BLaER1 (cell line): ENCODE data around the gene NPAS2.
A peak's percentile ranks its signal among the peaks of the same experiment; 100 is the strongest.

Source experiments
- H3K27ac ChIP-seq: shearing (Covaris generic); formaldehyde crosslinking; 2 replicates; pipeline ENCODE4 v1.8.1; 2022
- H3K27me3 ChIP-seq: shearing (Covaris generic); formaldehyde crosslinking; 2 replicates; pipeline ENCODE4 v1.8.1; 2022
- H3K36me3 ChIP-seq: shearing (Covaris generic); formaldehyde crosslinking; 2 replicates; pipeline ENCODE4 v1.8.1; 2022
- H3K4me1 ChIP-seq: shearing (Covaris generic); formaldehyde crosslinking; 2 replicates; pipeline ENCODE4 v1.8.1; 2022
- H3K4me2 ChIP-seq: shearing (Covaris generic); formaldehyde crosslinking; 2 replicates; pipeline ENCODE4 v1.8.1; 2022
- H3K4me3 ChIP-seq: shearing (Covaris generic); formaldehyde crosslinking; 2 replicates; pipeline ENCODE4 v1.8.1; 2022
- H3K9ac ChIP-seq: shearing (Covaris generic); formaldehyde crosslinking; 2 replicates; pipeline ENCODE4 v1.8.1; 2022
- H3K9me3 ChIP-seq: shearing (Covaris generic); formaldehyde crosslinking; 2 replicates; pipeline ENCODE4 v1.8.1; 2022
- H4K20me1 ChIP-seq: shearing (Covaris generic); formaldehyde crosslinking; 2 replicates; pipeline ENCODE4 v1.8.1; 2022
- Cebpa-rat ChIP-seq: shearing (Covaris generic); IDR thresholded peaks from 2 replicates; pipeline ENCODE4 v1.8.1; 2022

NPAS2 gene

DNA sequence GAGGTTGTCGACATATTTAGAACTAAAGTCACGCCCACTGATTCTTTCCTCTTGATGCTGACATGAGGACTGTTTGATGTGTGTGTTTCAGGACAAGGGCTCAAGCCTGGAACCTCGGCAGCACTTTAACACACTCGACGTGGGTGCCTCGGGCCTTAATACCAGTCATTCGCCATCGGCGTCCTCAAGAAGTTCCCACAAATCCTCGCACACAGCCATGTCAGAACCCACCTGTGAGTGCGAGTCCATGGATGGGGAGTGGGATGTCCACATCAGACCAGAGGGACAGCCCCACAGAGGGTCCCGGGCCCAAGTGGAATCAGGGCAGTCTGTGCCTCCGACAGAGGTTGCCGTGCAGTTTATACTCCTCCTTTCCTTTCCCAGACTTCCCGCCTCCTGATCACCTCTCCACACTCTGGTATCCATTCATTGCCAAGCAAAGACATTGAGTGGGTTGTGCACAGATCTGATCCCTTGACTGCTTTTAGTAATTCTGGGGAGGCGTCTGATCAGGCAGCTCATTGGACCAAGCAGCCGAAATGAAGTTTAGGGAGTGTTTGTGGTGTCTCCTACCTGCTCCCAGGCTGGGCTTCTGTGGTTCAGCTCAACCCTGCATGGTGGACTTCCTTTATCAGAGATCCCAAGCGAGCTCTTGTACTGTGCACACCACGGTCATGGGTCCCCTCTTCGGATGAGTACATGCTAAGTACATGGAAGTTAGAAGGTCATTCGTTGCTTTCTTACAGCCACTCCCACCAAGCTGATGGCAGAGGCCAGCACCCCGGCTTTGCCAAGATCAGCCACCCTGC is 155.0 kb downstream of the NPAS2 start:
- H3K27me3 ChIP-seq: no peaks in the 10 kb centered on the region
- peak overlapping the region; percentile 93 for H3K4me2 ChIP-seq
- no peak overlapping the region for H3K9ac ChIP-seq
- H3K4me3 ChIP-seq: no peak overlapping the region
- no peaks in the 10 kb centered on the region for H3K9me3 ChIP-seq
- no peak for TF ChIP-seq Cebpa-rat
- no peaks in the 10 kb centered on the region for H3K36me3 ChIP-seq
- H3K27ac ChIP-seq: no peak overlapping the region
- H4K20me1 ChIP-seq: no peaks in the 10 kb centered on the region
- peaks cover 57% of the 10 kb centered on the region for H3K4me1 ChIP-seq

DNA sequence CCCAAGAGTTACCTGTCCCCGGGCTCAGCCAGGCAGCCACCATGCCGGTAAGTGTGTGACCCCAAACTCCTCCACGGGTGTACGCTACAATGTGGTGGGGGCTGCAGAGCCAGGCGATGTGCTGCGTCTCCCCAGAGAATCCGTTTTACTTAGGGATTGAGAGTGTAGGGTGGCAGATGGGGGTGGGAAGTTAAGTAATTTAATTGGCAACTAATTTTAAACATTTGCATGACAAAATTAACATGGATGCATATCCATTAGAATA is 155.5 kb downstream of the NPAS2 start:
- Histone ChIP-seq H3K27ac (no peak overlapping the region), H3K4me3 (no peak overlapping the region), H4K20me1 (no peaks in the 10 kb centered on the region), H3K4me2 (peak overlapping the region; percentile 93; the same call in 1 of the 2 replicates), H3K27me3 (no peaks in the 10 kb centered on the region), H3K4me1 (peaks cover 58% of the 10 kb centered on the region), H3K9me3 (no peaks in the 10 kb centered on the region), H3K36me3 (no peaks in the 10 kb centered on the region), H3K9ac (no peak overlapping the region)
- no peak for TF ChIP-seq Cebpa-rat

DNA sequence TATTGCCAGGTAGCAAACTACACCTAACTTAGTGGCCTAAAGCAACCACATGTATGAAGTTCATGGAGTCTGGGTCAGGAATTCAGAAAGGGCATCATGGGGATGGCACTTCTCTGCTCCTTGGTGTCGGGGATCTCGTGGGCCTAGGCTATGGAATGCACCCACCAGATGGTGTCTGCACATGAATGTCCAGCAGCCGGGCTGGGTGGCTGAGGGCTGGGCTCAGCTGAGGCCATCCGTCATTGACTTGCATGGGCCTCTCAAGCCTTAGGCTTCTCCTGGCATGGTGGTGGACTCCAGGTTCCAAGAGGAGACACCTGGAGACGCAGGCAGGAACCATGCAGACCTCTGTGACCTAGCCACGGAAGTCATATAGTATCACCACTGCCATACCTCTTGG is 156.1 kb downstream of the NPAS2 start:
- Histone ChIP-seq H3K9ac (peak overlapping the region; percentile 61; the same call in 1 of the 2 replicates), H3K4me1 (peaks cover 64% of the 10 kb centered on the region), H3K36me3 (no peaks in the 10 kb centered on the region), H3K9me3 (no peaks in the 10 kb centered on the region), H3K4me2 (peak overlapping the region; percentile 93), H4K20me1 (no peaks in the 10 kb centered on the region), H3K27me3 (no peaks in the 10 kb centered on the region), H3K27ac (peak overlapping the region; percentile 82), H3K4me3 (no peak overlapping the region)
- TF ChIP-seq Cebpa-rat: no peak

- H3K9me3 ChIP-seq: no peaks in the 10 kb centered on the region
- H3K27me3 ChIP-seq: no peaks in the 10 kb centered on the region
- no peaks in the 10 kb centered on the region for H4K20me1 ChIP-seq
- peak overlapping the region; percentile 29; the same call in 1 of the 2 replicates for H3K4me3 ChIP-seq
- peak overlapping the region; percentile 82 for H3K27ac ChIP-seq
- peak overlapping the region; percentile 61 for H3K9ac ChIP-seq
- no peaks in the 10 kb centered on the region for H3K36me3 ChIP-seq
- peaks cover 68% of the 10 kb centered on the region for H3K4me1 ChIP-seq
- peak overlapping the region; percentile 93 for H3K4me2 ChIP-seq
- TF ChIP-seq Cebpa-rat: no peak
These were observed 156.9 kb downstream of the NPAS2 start for GRCh38 chr2:100976645-100977391.

DNA sequence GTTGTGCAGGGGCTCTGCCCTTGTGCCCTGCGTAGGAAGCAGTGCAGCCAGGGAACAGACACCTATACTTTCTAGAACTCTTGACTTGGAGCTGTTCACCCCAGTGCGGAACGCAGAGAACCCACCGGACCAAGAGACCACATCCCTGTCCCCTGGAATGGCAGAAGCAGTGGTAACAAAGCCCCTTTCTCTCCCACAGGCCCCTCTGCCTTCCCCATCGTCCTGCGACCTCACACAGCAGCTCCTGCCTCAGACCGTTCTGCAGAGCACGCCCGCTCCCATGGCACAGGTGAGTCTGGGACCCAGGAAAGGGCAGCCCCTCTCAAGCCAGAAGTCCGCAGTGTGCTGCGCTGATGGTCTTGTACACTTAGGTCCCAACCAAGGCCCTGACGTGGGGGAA is 157.6 kb downstream of the NPAS2 start:
- Histone ChIP-seq H3K4me1 (peaks cover 68% of the 10 kb centered on the region), H3K36me3 (no peaks in the 10 kb centered on the region), H3K27ac (peak overlapping the region; percentile 82), H3K4me3 (peak overlapping the region; percentile 29; the same call in 1 of the 2 replicates), H3K9me3 (no peaks in the 10 kb centered on the region), H4K20me1 (no peaks in the 10 kb centered on the region), H3K4me2 (peak overlapping the region; percentile 93), H3K9ac (peak overlapping the region; percentile 61), H3K27me3 (no peaks in the 10 kb centered on the region)
- TF ChIP-seq Cebpa-rat: no peak

DNA sequence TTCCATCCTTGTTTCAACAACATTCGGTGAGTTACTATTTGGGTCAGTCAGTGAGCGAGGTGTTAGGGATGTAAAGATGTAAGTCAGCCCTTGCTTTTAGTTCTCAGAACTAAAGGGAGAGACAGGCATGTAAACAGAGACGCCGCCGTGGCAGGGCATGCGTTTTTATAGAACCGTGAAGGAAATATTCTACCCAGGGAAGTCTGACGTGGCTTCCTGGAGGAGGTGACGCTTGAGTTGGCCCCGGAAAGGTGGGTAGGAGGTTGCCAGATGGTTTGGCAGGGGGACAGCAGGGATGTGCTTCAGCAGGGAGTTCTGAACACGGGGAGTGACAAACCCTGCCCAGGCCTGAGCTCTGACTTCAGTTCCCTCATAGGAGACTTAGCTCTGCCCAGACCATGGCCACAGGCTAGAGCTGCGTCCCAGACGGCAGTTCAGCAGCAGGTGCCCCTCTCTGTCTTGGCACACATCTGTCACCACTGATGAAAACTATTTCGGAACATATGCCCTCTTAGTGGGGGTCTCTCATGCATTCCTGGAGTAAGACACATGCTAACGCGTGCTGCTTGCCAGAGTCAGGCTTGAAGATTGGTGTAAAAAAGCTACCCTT is 158.7 kb downstream of the NPAS2 start:
- Histone ChIP-seq H3K27me3 (no peaks in the 10 kb centered on the region), H3K9ac (peak overlapping the region; percentile 61), H3K27ac (peak overlapping the region; percentile 82), H3K4me1 (peaks cover 68% of the 10 kb centered on the region), H4K20me1 (no peaks in the 10 kb centered on the region), H3K36me3 (no peaks in the 10 kb centered on the region), H3K4me2 (peak overlapping the region; percentile 93), H3K4me3 (peak overlapping the region; percentile 29), H3K9me3 (no peaks in the 10 kb centered on the region)
- no peak for TF ChIP-seq Cebpa-rat

GRCh38 chr2:100980046-100980445 is 160.1 kb downstream of the NPAS2 start:
- Histone ChIP-seq H3K9me3 (no peaks in the 10 kb centered on the region), H3K4me2 (no peak overlapping the region), H4K20me1 (no peaks in the 10 kb centered on the region), H3K36me3 (no peaks in the 10 kb centered on the region), H3K27ac (no peak overlapping the region), H3K9ac (no peak overlapping the region), H3K4me3 (no peak overlapping the region), H3K4me1 (peaks cover 57% of the 10 kb centered on the region), H3K27me3 (no peaks in the 10 kb centered on the region)
- no peak for TF ChIP-seq Cebpa-rat

GRCh38 chr2:100981011-100981410 is 161.1 kb downstream of the NPAS2 start:
- Histone ChIP-seq H3K27ac (0 out of 2 replicates have a peak overlapping the region, but pooled peaks have one; percentile 13), H3K4me3 (no peak overlapping the region), H3K9me3 (no peaks in the 10 kb centered on the region), H3K36me3 (no peaks in the 10 kb centered on the region), H3K4me2 (no peak overlapping the region), H3K9ac (no peak overlapping the region), H3K4me1 (peaks cover 48% of the 10 kb centered on the region), H4K20me1 (no peaks in the 10 kb centered on the region), H3K27me3 (no peaks in the 10 kb centered on the region)
- TF ChIP-seq Cebpa-rat: no peak

DNA sequence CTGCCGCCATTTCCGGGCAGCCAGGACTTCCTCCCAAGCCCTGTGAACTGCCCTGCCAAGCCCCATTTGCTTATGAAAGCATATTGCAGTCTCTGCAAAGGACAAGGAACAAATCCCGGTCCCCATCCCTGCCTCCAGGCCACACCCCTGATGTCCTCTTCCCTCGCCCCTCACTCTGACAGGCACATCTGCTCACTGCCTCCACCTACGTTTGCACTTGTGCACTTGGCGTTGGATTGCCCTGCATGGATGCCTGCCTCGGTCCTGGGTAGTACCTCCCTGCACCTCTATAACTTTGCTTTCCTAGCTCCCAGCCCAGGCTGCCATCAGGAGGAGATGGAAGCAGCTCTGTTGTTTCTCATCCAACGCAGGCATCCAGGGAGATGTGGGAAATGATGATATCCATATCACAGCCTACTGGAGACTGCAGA is 162.5 kb downstream of the NPAS2 start:
- no peaks in the 10 kb centered on the region for H4K20me1 ChIP-seq
- H3K4me1 ChIP-seq: peaks cover 33% of the 10 kb centered on the region

GRCh38 chr2:100983201-100983600 is 163.3 kb downstream of the NPAS2 start:
- H3K4me3 ChIP-seq: no peak overlapping the region
- no peak overlapping the region for H3K9ac ChIP-seq
- no peak overlapping the region for H3K27ac ChIP-seq
- TF ChIP-seq Cebpa-rat: no peak
- H3K9me3 ChIP-seq: no peaks in the 10 kb centered on the region
- no peaks in the 10 kb centered on the region for H3K36me3 ChIP-seq
- peaks cover 26% of the 10 kb centered on the region for H3K4me1 ChIP-seq
- no peak overlapping the region for H3K4me2 ChIP-seq
- no peaks in the 10 kb centered on the region for H4K20me1 ChIP-seq
- no peaks in the 10 kb centered on the region for H3K27me3 ChIP-seq

More for the DNA sequence above, 162.5 kb downstream of the NPAS2 start:
- no peak overlapping the region for H3K9ac ChIP-seq
- H3K4me3 ChIP-seq: no peak overlapping the region
- no peak overlapping the region for H3K4me2 ChIP-seq
- H3K27me3 ChIP-seq: no peaks in the 10 kb centered on the region
- TF ChIP-seq Cebpa-rat: no peak
- H3K36me3 ChIP-seq: no peaks in the 10 kb centered on the region
- no peaks in the 10 kb centered on the region for H3K9me3 ChIP-seq
- H3K27ac ChIP-seq: no peak overlapping the region
